ENCODE data around the gene NUTM2G. TPM values are rescaled to one million over a fixed set of nuclear protein-coding genes. Genes with fewer than 3 reads are reported as not detected.
"Not testable (repeated sequence)": the region's sequence is repeated elsewhere in the genome, so short reads cannot be mapped to it uniquely, and the experiment has no call there.

NUTM2G gene
- total and polyA plus RNA-seq, 2 donors from 2014 or later = not detected

DNA sequence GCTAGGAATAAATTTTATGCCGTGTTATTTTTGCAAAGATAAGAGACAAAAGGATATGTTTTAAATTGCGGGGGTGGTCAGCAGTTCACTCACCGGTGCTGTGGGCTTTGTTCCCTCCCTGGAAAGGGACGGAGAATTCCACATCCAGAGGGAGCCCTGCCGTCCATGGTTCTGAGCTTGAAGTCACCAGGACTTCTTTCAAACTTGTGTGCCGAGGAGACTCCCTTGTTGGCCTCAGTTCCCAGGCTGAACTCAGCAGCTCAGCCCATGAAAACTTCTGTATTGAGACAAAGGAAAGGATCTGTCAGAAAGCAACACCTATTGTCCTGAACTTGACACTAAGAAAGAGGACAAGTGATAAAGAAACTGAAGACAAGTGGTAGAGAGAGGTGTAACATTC is 10.1 kb upstream of the NUTM2G start:
- H3K9ac ChIP-seq (ENCODE audit: low read length in 3 of 3); H3K27me3 ChIP-seq (ENCODE audit: control insufficient read depth, insufficient read depth, low read length); DNase-seq; FAIRE-seq; intact Hi-C loops (cut with DNase I); H3K36me3 ChIP-seq (ENCODE audit: control insufficient read depth in 2 of 3, insufficient read depth in 3 of 3, low read length in 3 of 3); H3K4me3 ChIP-seq (ENCODE audit: low read length in 3 of 3); H3K9me3 ChIP-seq (ENCODE audit: control insufficient read depth in 2 of 3, insufficient read depth in 1 of 3, low read length in 3 of 3); H3K4me1 ChIP-seq (ENCODE audit: control insufficient read depth in 2 of 3, insufficient read depth in 2 of 3, low read depth in 1 of 3, low read length in 3 of 3); H3K27ac ChIP-seq (ENCODE audit: low read depth in 2 of 2, low read length in 2 of 2): not testable (repeated sequence)

GRCh38 chr9:96920803-96921202 is 7.8 kb upstream of the NUTM2G start:
- H3K36me3 ChIP-seq (ENCODE audit: control insufficient read depth in 2 of 3, insufficient read depth in 3 of 3, low read length in 3 of 3); H3K9ac ChIP-seq (ENCODE audit: low read length in 3 of 3); H3K27ac ChIP-seq (ENCODE audit: low read depth in 2 of 2, low read length in 2 of 2); FAIRE-seq; DNase-seq; H3K4me3 ChIP-seq (ENCODE audit: low read length in 3 of 3); intact Hi-C loops (cut with DNase I); H3K9me3 ChIP-seq (ENCODE audit: control insufficient read depth in 2 of 3, insufficient read depth in 1 of 3, low read length in 3 of 3); H3K4me1 ChIP-seq (ENCODE audit: control insufficient read depth in 2 of 3, insufficient read depth in 2 of 3, low read depth in 1 of 3, low read length in 3 of 3); H3K27me3 ChIP-seq (ENCODE audit: control insufficient read depth, insufficient read depth, low read length): not testable (repeated sequence)

DNA sequence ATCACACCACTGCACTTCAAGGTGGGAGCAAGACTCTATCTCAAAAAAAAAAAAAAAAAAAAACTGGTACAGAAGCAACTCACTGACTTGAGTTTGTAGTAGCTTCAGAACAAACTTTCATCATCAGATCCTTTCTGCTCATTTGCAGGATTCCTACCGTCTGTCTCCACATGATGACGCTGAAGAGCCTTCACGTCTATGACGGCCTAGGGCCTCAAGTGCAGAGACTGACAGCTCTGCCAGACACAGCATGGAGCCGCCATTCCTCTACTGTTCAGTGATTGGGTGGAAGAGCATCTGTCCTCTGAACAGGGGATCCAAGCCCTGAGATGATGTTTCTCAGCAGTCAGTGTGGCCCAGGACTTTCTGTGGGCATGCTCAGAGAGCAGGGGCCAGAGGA is 3.1 kb upstream of the NUTM2G start:
- H3K27me3 ChIP-seq (ENCODE audit: control insufficient read depth, insufficient read depth, low read length); H3K27ac ChIP-seq (ENCODE audit: low read depth in 2 of 2, low read length in 2 of 2); H3K9me3 ChIP-seq (ENCODE audit: control insufficient read depth in 2 of 3, insufficient read depth in 1 of 3, low read length in 3 of 3); H3K9ac ChIP-seq (ENCODE audit: low read length in 3 of 3); H3K4me3 ChIP-seq (ENCODE audit: low read length in 3 of 3); FAIRE-seq; intact Hi-C loops (cut with DNase I); H3K4me1 ChIP-seq (ENCODE audit: control insufficient read depth in 2 of 3, insufficient read depth in 2 of 3, low read depth in 1 of 3, low read length in 3 of 3); DNase-seq; H3K36me3 ChIP-seq (ENCODE audit: control insufficient read depth in 2 of 3, insufficient read depth in 3 of 3, low read length in 3 of 3): not testable (repeated sequence)

DNA sequence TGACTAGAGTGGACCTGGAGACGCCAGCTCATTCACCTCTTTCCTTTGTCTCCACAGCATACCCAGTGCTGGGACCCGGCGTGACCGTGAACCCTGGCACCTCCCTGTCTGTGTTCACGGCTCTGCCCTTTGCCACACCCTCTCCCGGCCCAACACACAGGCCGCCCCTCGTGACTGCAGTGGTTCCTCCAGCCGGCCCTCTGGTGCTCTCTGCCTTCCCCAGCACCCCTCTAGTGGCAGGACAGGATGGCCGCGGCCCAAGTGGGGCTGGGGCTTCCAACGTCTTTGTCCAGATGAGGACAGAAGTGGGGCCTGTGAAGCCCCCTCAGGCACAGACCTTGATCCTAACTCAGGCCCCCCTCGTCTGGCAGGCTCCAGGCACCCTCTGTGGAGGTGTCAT is 3.0 kb downstream of the NUTM2G start:
- intact Hi-C loops (cut with DNase I); DNase-seq; H3K36me3 ChIP-seq (ENCODE audit: control insufficient read depth in 2 of 3, insufficient read depth in 3 of 3, low read length in 3 of 3); H3K27me3 ChIP-seq (ENCODE audit: control insufficient read depth, insufficient read depth, low read length); H3K9ac ChIP-seq (ENCODE audit: low read length in 3 of 3); H3K9me3 ChIP-seq (ENCODE audit: control insufficient read depth in 2 of 3, insufficient read depth in 1 of 3, low read length in 3 of 3); H3K27ac ChIP-seq (ENCODE audit: low read depth in 2 of 2, low read length in 2 of 2); H3K4me1 ChIP-seq (ENCODE audit: control insufficient read depth in 2 of 3, insufficient read depth in 2 of 3, low read depth in 1 of 3, low read length in 3 of 3); H3K4me3 ChIP-seq (ENCODE audit: low read length in 3 of 3); FAIRE-seq: not testable (repeated sequence)

GRCh38 chr9:96934097-96934496 is 5.5 kb downstream of the NUTM2G start:
- H3K27me3 ChIP-seq (ENCODE audit: control insufficient read depth, insufficient read depth, low read length); H3K36me3 ChIP-seq (ENCODE audit: control insufficient read depth in 2 of 3, insufficient read depth in 3 of 3, low read length in 3 of 3); FAIRE-seq; intact Hi-C loops (cut with DNase I); H3K9ac ChIP-seq (ENCODE audit: low read length in 3 of 3); H3K9me3 ChIP-seq (ENCODE audit: control insufficient read depth in 2 of 3, insufficient read depth in 1 of 3, low read length in 3 of 3); H3K27ac ChIP-seq (ENCODE audit: low read depth in 2 of 2, low read length in 2 of 2); H3K4me3 ChIP-seq (ENCODE audit: low read length in 3 of 3); H3K4me1 ChIP-seq (ENCODE audit: control insufficient read depth in 2 of 3, insufficient read depth in 2 of 3, low read depth in 1 of 3, low read length in 3 of 3); DNase-seq: not testable (repeated sequence)

- H3K9me3 ChIP-seq (ENCODE audit: control insufficient read depth in 2 of 3, insufficient read depth in 1 of 3, low read length in 3 of 3); H3K36me3 ChIP-seq (ENCODE audit: control insufficient read depth in 2 of 3, insufficient read depth in 3 of 3, low read length in 3 of 3); H3K4me1 ChIP-seq (ENCODE audit: control insufficient read depth in 2 of 3, insufficient read depth in 2 of 3, low read depth in 1 of 3, low read length in 3 of 3); FAIRE-seq; H3K27me3 ChIP-seq (ENCODE audit: control insufficient read depth, insufficient read depth, low read length); H3K27ac ChIP-seq (ENCODE audit: low read depth in 2 of 2, low read length in 2 of 2); intact Hi-C loops (cut with DNase I); DNase-seq; H3K4me3 ChIP-seq (ENCODE audit: low read length in 3 of 3); H3K9ac ChIP-seq (ENCODE audit: low read length in 3 of 3): not testable (repeated sequence)
Observed at GRCh38 chr9:96934706-96935105, 6.1 kb downstream of the NUTM2G start.

DNA sequence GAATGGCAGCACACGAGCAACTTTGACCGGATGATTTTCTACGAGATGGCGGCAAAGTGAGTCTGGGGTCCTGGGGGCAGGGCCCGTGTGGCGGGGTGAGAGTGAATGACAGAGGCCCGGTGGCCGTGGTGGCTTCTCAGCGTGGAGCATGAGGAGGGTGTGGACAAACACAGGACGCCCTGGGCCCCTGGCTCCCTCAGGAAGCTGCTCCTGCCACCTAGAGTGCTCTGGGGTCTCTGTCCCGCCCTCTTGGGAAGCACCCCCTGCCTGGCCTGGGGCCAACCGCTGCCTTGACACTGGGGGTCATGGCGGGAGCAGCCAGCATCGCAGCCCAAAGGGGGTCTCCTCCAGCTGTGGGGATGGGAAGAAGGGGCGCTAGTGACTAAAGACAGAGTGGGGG is 6.8 kb downstream of the NUTM2G start:
- intact Hi-C loops (cut with DNase I); H3K9ac ChIP-seq (ENCODE audit: low read length in 3 of 3); H3K9me3 ChIP-seq (ENCODE audit: control insufficient read depth in 2 of 3, insufficient read depth in 1 of 3, low read length in 3 of 3); FAIRE-seq; H3K4me3 ChIP-seq (ENCODE audit: low read length in 3 of 3); DNase-seq; H3K27me3 ChIP-seq (ENCODE audit: control insufficient read depth, insufficient read depth, low read length); H3K4me1 ChIP-seq (ENCODE audit: control insufficient read depth in 2 of 3, insufficient read depth in 2 of 3, low read depth in 1 of 3, low read length in 3 of 3); H3K36me3 ChIP-seq (ENCODE audit: control insufficient read depth in 2 of 3, insufficient read depth in 3 of 3, low read length in 3 of 3); H3K27ac ChIP-seq (ENCODE audit: low read depth in 2 of 2, low read length in 2 of 2): not testable (repeated sequence)

DNA sequence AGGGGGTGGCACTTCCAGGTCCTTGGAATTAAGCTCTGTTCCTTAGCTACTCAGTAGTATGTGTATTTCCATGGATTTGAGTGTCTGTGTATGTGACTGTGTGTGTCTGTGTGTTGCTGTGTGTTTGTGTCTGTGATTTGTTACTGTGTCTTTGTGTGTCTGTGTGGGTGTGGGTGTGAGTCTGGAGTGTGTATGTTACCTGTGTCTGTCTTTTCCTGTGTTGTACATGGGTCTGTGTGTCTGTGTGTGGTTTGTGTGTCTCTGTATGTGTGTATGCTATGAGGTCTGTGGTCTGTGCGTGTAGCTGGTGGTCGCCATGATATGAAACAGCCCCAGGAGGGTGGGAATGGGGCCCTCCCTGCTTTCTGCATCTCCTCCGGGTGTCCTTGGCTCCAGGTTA is 8.8 kb downstream of the NUTM2G start:
- intact Hi-C loops (cut with DNase I); H3K27ac ChIP-seq (ENCODE audit: low read depth in 2 of 2, low read length in 2 of 2); H3K4me1 ChIP-seq (ENCODE audit: control insufficient read depth in 2 of 3, insufficient read depth in 2 of 3, low read depth in 1 of 3, low read length in 3 of 3): not testable (repeated sequence)

More for the DNA sequence above, 8.8 kb downstream of the NUTM2G start:
- not testable (repeated sequence) for H3K4me3 ChIP-seq (ENCODE audit: low read length in 3 of 3); H3K9ac ChIP-seq (ENCODE audit: low read length in 3 of 3); H3K27me3 ChIP-seq (ENCODE audit: control insufficient read depth, insufficient read depth, low read length); DNase-seq; H3K36me3 ChIP-seq (ENCODE audit: control insufficient read depth in 2 of 3, insufficient read depth in 3 of 3, low read length in 3 of 3); FAIRE-seq; H3K9me3 ChIP-seq (ENCODE audit: control insufficient read depth in 2 of 3, insufficient read depth in 1 of 3, low read length in 3 of 3)
